HepG2 (cell line): ENCODE measurements around the gene PSMB3. TPM values are rescaled to one million over a fixed set of nuclear protein-coding genes. Genes with fewer than 3 reads are reported as not detected.
A peak's percentile ranks its signal among the peaks of the same experiment; 100 is the strongest.

ENCODE experiments used
- ATAC-seq: fragments of 200-7000 bp; cut with Tn5 transposase; 3 replicates; pipeline ENCODE4 v1.9.1; 2020; ENCODE audit warnings: mild to moderate bottlenecking, moderate library complexity
- BruUV-seq: library from RNA; stranded (reverse); fragments of 400-500 nt; replicated peaks from 2 replicates; lab custom pipeline; 2021; lab: Mats Ljungman, UMichigan
- CTCF ChIA-PET: fragments of 300-600 bp; formaldehyde crosslinking; extraction: SDS; loops from one replicate; lab custom pipeline; 2021; ENCODE audit warnings: low total read pairs, inconsistent platforms, low intra/inter-chr PET ratio; lab: Yijun Ruan, JAX
- POLR2A ChIA-PET: fragments of 350-600 bp; sonication (Branson Sonifier 250); formaldehyde crosslinking; loops from one replicate; lab custom pipeline; 2020; ENCODE audit warnings: antibody characterized with exemption, inconsistent platforms; lab: Yijun Ruan, JAX
- DNase-seq: peaks from one replicate; pipeline ENCODE4 v3.0.0-alpha.2; 2015; ENCODE audit warnings: low spot score
- FAIRE-seq: peaks from 3 replicates; lab custom pipeline; 2011; peaks lifted over from hg19 to GRCh38; lab: Jason Lieb, UNC
- H2AFZ ChIP-seq: one replicate; pipeline ENCODE4 v1.6.1; 2011; ENCODE audit warnings: low read length, inconsistent platforms
- H3K27ac ChIP-seq: fragments of 300-600 bp; 3 replicates; pipeline ENCODE4 v1.8.0; 2011; ENCODE audit warnings: mixed run types, mild to moderate bottlenecking, mixed read lengths, low read length, inconsistent platforms; ENCODE audit not compliant: insufficient read depth; ENCODE audit errors: extremely low read length
- H3K27me3 ChIP-seq, 2 experiments: fragments of 200-600 bp in 1 of 2; 2 replicates in 1 of 2; 3 replicates in 1 of 2; pipeline versions ENCODE4 v1.6.0 to v1.8.0; 2011; ENCODE audit warnings: low read length in 2 of 2, mild to moderate bottlenecking in 2 of 2, moderate library complexity in 2 of 2, inconsistent platforms in 1 of 2; ENCODE audit not compliant: insufficient read depth in 2 of 2, control insufficient read depth in 1 of 2
- H3K36me3 ChIP-seq, 2 experiments: fragments of 200-600 bp in 1 of 2; replicated peaks in 1 of 2; 2 replicates in 1 of 2; 3 replicates in 1 of 2; pipeline versions ENCODE4 v1.5.1 to v1.8.0; 2011; ENCODE audit warnings: low read length in 2 of 2, inconsistent platforms in 1 of 2; ENCODE audit not compliant: insufficient read depth in 2 of 2, control insufficient read depth in 1 of 2
- H3K4me1 ChIP-seq: 2 replicates; pipeline ENCODE4 v1.5.1; 2012; ENCODE audit warnings: low read length, inconsistent platforms; ENCODE audit not compliant: insufficient read depth
- H3K4me2 ChIP-seq: 2 replicates; pipeline ENCODE4 v1.6.0; 2011; ENCODE audit warnings: low read depth, low read length, inconsistent platforms
- H3K4me3 ChIP-seq, 3 experiments: fragments of 200-600 bp in 1 of 3; sonication (generic), shearing (Covaris generic) in 1 of 3; replicated peaks in 1 of 3; 2 replicates each; pipeline ENCODE4 v1.5.1; 2011 to 2016; ENCODE audit warnings: low read length in 3 of 3, inconsistent platforms in 2 of 3, low read depth in 2 of 3, mild to moderate bottlenecking in 2 of 3, control low read depth in 1 of 3, mixed read lengths in 1 of 3; ENCODE audit not compliant: insufficient read depth in 1 of 3
- H3K79me2 ChIP-seq: one replicate; pipeline ENCODE4 v1.6.1; 2011; ENCODE audit warnings: low read length, inconsistent platforms; ENCODE audit not compliant: insufficient read depth
- H3K9ac ChIP-seq: 2 replicates; pipeline ENCODE4 v1.6.0; 2011; ENCODE audit warnings: mild to moderate bottlenecking, low read depth, low read length, inconsistent platforms; ENCODE audit not compliant: insufficient read depth
- H3K9me3 ChIP-seq: 2 replicates; pipeline ENCODE4 v1.5.1; 2012; ENCODE audit warnings: mild to moderate bottlenecking, low read length
- H4K20me1 ChIP-seq: 2 replicates; pipeline ENCODE4 v1.6.0; 2011; ENCODE audit warnings: inconsistent platforms, mild to moderate bottlenecking, low read length, moderate library complexity; ENCODE audit not compliant: insufficient read depth
- CHD4 ChIP-seq: fragments of 200-600 bp; sonication (generic); IDR thresholded peaks from 2 replicates; pipeline ENCODE4 v1.7.0; 2017; ENCODE audit warnings: mild to moderate bottlenecking, low read length, borderline replicate concordance
- GATAD2A ChIP-seq: IDR thresholded peaks from 2 replicates; pipeline ENCODE4 v1.6.1; 2016
- KLF11 ChIP-seq: IDR thresholded peaks from 2 replicates; pipeline ENCODE4 v1.6.1; 2016; ENCODE audit warnings: missing compliant biosample characterization
- STAG1 ChIP-seq: sonication (generic); formaldehyde crosslinking; IDR thresholded peaks from 2 replicates; pipeline ENCODE4 v1.4.0; 2020; ENCODE audit warnings: missing genetic modification reagents
- ZC3H13 ChIP-seq: sonication (generic); formaldehyde crosslinking; IDR thresholded peaks from 2 replicates; pipeline ENCODE4 v1.8.1; 2023; ENCODE audit warnings: mild to moderate bottlenecking, missing genetic modification reagents, moderate library complexity
- ZNF564 ChIP-seq: sonication (generic); formaldehyde crosslinking; IDR thresholded peaks from 2 replicates; pipeline ENCODE4 v1.8.1; 2023; ENCODE audit warnings: mild to moderate bottlenecking, missing genetic modification reagents
- WGBS: methylation state at CpG from one replicate; pipeline ENCODE4 v1.1.6; 2017; ENCODE audit warnings: low lambda C conversion rate; 5-methylcytosine and 5-hydroxymethylcytosine counted together
- in situ Hi-C: cut with HindIII; loops from 2 replicates; pipeline ENCODE4 v1.10.0; 2017; ENCODE audit warnings: low pct_unique_long_range_greater_than_20kb; ENCODE audit not compliant: extremely low pct_ligation_motif_present
- intact Hi-C: fragments of 100-400 bp; cut with micrococcal nuclease; formaldehyde crosslinking; loops from one replicate; pipeline ENCODE4 v1.10.0; 2022; ENCODE audit not compliant: unreplicated experiment
- polyA plus RNA-seq, 8 experiments: library from polyadenylated mRNA; depleted of rRNA in 3 of 8; stranded (reverse) in 7 of 8; unstranded in 1 of 8; fragments of >200 nt; fragmentation: Illumina TruSeq in 4 of 8; extraction: Trizol in 4 of 8; gene quantifications; 2 replicates each; pipeline versions ENCODE4 v1.2.1 to v1.2.3, GENCODE V29; 2011 to 2016; ENCODE audit warnings: low read depth in 4 of 8, missing spikeins in 1 of 8, mixed read lengths in 1 of 8; ENCODE audit not compliant: insufficient read depth in 1 of 8
- total RNA-seq, 5 experiments: library from RNA; depleted of rRNA; stranded (reverse); fragments of >200 nt; fragmentation: Illumina TruSeq; extraction: Trizol; gene quantifications; 2 replicates each; pipeline ENCODE4 v1.2.3, GENCODE V29; 2016; ENCODE audit warnings: low read depth in 1 of 5
- TF ChIP-seq, protein P1 (sequence below), 2 experiments: sonication (generic) in 1 of 2; formaldehyde crosslinking in 1 of 2; IDR thresholded peaks; 2 replicates each; pipeline versions ENCODE4 v1.4.0 to v1.6.1; 2018 to 2020; ENCODE audit warnings: missing genetic modification reagents in 2 of 2, borderline replicate concordance in 1 of 2, low read depth in 1 of 2, mild to moderate bottlenecking in 1 of 2, missing biosample characterization in 1 of 2
- TF ChIP-seq, protein P2 (sequence below): sonication (generic); formaldehyde crosslinking; IDR thresholded peaks from 2 replicates; pipeline ENCODE4 v1.4.0; 2020; ENCODE audit warnings: missing genetic modification reagents
- TF ChIP-seq, protein P3 (sequence below): sonication (generic); formaldehyde crosslinking; IDR thresholded peaks from 2 replicates; pipeline ENCODE4 v1.5.0; 2020; ENCODE audit warnings: mild to moderate bottlenecking, missing genetic modification reagents, moderate library complexity
- TF ChIP-seq, protein P4 (sequence below): sonication (generic); formaldehyde crosslinking; IDR thresholded peaks from 2 replicates; pipeline ENCODE4 v1.5.0; 2020; ENCODE audit warnings: mild to moderate bottlenecking, missing genetic modification reagents
- TF ChIP-seq, protein P5 (sequence below): sonication (generic); formaldehyde crosslinking; IDR thresholded peaks from 2 replicates; pipeline ENCODE4 v1.8.1; 2023; ENCODE audit warnings: mild to moderate bottlenecking, moderate library complexity, missing genetic modification reagents
- TF ChIP-seq, protein P6 (sequence below): sonication (generic); formaldehyde crosslinking; IDR thresholded peaks from 2 replicates; pipeline ENCODE4 v1.4.0; 2020; ENCODE audit warnings: missing genetic modification reagents
- TF ChIP-seq, protein P7 (sequence below): IDR thresholded peaks from 2 replicates; pipeline ENCODE4 v1.6.1; 2018; ENCODE audit warnings: missing genetic modification reagents, mild to moderate bottlenecking, missing compliant biosample characterization

The PSMB3 gene
- total and polyA plus RNA-seq, 2 of the 13 experiments (the other 11 are each of a cell fraction or from before 2014, with no cell fraction given), result 366 to 517 TPM

DNA sequence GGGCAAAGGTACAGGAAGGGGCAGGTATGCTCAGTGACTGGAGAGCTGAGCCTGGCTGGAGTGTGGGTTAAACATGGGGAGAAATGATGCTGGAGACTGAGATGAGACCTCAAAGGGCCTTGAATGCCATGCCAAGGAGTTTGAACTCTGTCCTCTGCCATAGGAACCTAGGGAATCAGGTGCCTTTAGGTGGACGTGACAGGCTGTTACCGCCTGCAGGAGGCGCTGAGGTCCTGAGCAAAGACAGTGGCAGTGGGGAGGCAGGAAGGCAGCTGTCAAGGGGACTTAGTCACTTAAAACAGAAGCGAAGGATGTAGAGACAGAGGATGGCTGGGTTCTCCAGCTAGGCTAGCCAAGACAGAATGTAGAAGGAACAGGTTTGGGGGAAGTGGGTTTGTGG, 9.1 kb downstream of the PSMB3 start:
- Histone ChIP-seq H2AFZ (no peak overlapping the region), H3K4me3 (no peak overlapping the region), H3K4me1 (no peaks in the 10 kb centered on the region), H3K27ac (no peak overlapping the region), H3K36me3 (peaks cover 38 to 77% of the 10 kb centered on the region in 2 experiments), H3K79me2 (no peaks in the 10 kb centered on the region), H3K4me2 (no peak overlapping the region), H3K27me3 (no peaks in the 10 kb centered on the region), H3K9ac (no peak overlapping the region), H4K20me1 (no peaks in the 10 kb centered on the region), H3K9me3 (no peaks in the 10 kb centered on the region)
- DNase-seq (peak; percentile 54), FAIRE-seq (no peak), ATAC-seq (peak; percentile 69)
- WGBS, result 89% methylated on average over 4 of the region's 4 CpGs
- POLR2A ChIA-PET, result no interaction called here
- in situ Hi-C loops, result loop anchor here (25.0 kb wide), 1 partner anchor 401 kb away; the partner anchor contains the start of genes ARL5C and PLXDC1
- BruUV-seq, result no TSS peak
- CTCF ChIA-PET, result no interaction called here
- intact Hi-C loops, result no loop called here
- TF ChIP-seq, protein P1, sequence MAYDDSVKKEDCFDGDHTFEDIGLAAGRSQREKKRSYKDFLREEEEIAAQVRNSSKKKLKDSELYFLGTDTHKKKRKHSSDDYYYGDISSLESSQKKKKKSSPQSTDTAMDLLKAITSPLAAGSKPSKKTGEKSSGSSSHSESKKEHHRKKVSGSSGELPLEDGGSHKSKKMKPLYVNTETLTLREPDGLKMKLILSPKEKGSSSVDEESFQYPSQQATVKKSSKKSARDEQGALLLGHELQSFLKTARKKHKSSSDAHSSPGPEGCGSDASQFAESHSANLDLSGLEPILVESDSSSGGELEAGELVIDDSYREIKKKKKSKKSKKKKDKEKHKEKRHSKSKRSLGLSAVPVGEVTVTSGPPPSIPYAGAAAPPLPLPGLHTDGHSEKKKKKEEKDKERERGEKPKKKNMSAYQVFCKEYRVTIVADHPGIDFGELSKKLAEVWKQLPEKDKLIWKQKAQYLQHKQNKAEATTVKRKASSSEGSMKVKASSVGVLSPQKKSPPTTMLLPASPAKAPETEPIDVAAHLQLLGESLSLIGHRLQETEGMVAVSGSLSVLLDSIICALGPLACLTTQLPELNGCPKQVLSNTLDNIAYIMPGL (CRISPR knock-in tag; IDR thresholded peaks at IDR 0.05; ENCODE audit: borderline replicate concordance in 1 of 2, low read depth in 1 of 2), result 0 out of 4 replicates have a peak, but pooled peaks of 1 of the 2 experiments have one; percentile 31
- TF ChIP-seq, protein P2, sequence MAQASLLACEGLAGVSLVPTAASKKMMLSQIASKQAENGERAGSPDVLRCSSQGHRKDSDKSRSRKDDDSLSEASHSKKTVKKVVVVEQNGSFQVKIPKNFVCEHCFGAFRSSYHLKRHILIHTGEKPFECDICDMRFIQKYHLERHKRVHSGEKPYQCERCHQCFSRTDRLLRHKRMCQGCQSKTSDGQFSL (CRISPR knock-in tag), result no peak
- TF ChIP-seq, protein P3, sequence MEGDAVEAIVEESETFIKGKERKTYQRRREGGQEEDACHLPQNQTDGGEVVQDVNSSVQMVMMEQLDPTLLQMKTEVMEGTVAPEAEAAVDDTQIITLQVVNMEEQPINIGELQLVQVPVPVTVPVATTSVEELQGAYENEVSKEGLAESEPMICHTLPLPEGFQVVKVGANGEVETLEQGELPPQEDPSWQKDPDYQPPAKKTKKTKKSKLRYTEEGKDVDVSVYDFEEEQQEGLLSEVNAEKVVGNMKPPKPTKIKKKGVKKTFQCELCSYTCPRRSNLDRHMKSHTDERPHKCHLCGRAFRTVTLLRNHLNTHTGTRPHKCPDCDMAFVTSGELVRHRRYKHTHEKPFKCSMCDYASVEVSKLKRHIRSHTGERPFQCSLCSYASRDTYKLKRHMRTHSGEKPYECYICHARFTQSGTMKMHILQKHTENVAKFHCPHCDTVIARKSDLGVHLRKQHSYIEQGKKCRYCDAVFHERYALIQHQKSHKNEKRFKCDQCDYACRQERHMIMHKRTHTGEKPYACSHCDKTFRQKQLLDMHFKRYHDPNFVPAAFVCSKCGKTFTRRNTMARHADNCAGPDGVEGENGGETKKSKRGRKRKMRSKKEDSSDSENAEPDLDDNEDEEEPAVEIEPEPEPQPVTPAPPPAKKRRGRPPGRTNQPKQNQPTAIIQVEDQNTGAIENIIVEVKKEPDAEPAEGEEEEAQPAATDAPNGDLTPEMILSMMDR (CRISPR knock-in tag), result peak; percentile 75
- TF ChIP-seq, protein P4, sequence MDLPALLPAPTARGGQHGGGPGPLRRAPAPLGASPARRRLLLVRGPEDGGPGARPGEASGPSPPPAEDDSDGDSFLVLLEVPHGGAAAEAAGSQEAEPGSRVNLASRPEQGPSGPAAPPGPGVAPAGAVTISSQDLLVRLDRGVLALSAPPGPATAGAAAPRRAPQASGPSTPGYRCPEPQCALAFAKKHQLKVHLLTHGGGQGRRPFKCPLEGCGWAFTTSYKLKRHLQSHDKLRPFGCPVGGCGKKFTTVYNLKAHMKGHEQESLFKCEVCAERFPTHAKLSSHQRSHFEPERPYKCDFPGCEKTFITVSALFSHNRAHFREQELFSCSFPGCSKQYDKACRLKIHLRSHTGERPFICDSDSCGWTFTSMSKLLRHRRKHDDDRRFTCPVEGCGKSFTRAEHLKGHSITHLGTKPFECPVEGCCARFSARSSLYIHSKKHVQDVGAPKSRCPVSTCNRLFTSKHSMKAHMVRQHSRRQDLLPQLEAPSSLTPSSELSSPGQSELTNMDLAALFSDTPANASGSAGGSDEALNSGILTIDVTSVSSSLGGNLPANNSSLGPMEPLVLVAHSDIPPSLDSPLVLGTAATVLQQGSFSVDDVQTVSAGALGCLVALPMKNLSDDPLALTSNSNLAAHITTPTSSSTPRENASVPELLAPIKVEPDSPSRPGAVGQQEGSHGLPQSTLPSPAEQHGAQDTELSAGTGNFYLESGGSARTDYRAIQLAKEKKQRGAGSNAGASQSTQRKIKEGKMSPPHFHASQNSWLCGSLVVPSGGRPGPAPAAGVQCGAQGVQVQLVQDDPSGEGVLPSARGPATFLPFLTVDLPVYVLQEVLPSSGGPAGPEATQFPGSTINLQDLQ (CRISPR knock-in tag), result no peak
- TF ChIP-seq ZC3H13 (CRISPR knock-in tag) (no peak), KLF11 (CRISPR knock-in tag) (no peak), GATAD2A (CRISPR knock-in tag) (no peak), STAG1 (CRISPR knock-in tag) (peak; percentile 67), CHD4 (0 out of 2 replicates have a peak, but pooled peaks have one; percentile 34), ZNF564 (CRISPR knock-in tag) (no peak)
- TF ChIP-seq, protein P5, sequence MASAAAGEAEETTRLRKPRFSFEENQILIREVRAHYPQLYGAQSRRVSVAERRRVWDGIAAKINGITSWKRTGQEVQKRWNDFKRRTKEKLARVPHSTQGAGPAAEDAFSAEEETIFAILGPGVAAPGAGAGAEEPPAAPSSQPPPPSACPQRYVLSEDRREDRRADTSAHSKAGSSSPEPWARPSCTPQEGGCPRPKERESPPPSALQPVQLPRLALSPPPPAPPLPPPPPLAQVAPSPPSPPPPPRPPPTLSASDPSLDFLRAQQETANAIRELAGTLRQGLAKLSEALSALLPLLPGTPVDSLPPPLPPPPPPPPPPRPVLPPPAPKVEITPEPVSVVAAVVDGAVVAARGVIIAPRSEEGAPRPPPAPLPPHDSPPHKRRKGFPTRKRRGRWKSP, result no peak
- TF ChIP-seq, protein P6, sequence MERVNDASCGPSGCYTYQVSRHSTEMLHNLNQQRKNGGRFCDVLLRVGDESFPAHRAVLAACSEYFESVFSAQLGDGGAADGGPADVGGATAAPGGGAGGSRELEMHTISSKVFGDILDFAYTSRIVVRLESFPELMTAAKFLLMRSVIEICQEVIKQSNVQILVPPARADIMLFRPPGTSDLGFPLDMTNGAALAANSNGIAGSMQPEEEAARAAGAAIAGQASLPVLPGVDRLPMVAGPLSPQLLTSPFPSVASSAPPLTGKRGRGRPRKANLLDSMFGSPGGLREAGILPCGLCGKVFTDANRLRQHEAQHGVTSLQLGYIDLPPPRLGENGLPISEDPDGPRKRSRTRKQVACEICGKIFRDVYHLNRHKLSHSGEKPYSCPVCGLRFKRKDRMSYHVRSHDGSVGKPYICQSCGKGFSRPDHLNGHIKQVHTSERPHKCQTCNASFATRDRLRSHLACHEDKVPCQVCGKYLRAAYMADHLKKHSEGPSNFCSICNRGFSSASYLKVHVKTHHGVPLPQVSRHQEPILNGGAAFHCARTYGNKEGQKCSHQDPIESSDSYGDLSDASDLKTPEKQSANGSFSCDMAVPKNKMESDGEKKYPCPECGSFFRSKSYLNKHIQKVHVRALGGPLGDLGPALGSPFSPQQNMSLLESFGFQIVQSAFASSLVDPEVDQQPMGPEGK, result no peak
- TF ChIP-seq, protein P7, sequence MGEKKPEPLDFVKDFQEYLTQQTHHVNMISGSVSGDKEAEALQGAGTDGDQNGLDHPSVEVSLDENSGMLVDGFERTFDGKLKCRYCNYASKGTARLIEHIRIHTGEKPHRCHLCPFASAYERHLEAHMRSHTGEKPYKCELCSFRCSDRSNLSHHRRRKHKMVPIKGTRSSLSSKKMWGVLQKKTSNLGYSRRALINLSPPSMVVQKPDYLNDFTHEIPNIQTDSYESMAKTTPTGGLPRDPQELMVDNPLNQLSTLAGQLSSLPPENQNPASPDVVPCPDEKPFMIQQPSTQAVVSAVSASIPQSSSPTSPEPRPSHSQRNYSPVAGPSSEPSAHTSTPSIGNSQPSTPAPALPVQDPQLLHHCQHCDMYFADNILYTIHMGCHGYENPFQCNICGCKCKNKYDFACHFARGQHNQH (CRISPR knock-in tag), result no peak
